RPMI8226 (cell line): ENCODE results near the gene SPAG9.
A peak's percentile ranks its signal among the peaks of the same experiment; 100 is the strongest.
"Not testable (repeated sequence)": the region's sequence is repeated elsewhere in the genome, so short reads cannot be mapped to it uniquely, and the experiment has no call there.

ENCODE experiments used
- DNase-seq: peaks from one replicate; pipeline ENCODE4 v3.0.0-alpha.2; 2015

The SPAG9 gene

DNA sequence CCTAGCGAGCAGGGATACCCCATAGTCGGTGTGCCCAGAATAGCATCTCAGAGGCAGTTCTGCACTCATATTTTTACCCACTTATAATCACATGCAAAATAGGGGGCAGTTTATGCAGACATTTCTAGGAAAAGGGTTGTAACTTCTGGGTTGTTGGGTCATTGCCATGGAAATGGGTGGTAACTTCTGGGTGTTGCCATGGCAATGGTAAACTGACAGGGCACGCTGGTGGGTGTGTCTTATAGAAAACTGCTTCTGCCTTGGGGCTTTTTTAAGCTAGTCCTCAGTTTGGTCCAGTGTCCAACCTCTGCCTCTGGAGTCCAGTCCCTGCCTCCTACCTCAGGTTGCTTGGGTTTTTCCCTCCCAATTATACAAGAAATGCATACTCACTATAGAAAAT is 7.4 kb upstream of the SPAG9 start:
- peak; percentile 48 for DNase-seq

DNA sequence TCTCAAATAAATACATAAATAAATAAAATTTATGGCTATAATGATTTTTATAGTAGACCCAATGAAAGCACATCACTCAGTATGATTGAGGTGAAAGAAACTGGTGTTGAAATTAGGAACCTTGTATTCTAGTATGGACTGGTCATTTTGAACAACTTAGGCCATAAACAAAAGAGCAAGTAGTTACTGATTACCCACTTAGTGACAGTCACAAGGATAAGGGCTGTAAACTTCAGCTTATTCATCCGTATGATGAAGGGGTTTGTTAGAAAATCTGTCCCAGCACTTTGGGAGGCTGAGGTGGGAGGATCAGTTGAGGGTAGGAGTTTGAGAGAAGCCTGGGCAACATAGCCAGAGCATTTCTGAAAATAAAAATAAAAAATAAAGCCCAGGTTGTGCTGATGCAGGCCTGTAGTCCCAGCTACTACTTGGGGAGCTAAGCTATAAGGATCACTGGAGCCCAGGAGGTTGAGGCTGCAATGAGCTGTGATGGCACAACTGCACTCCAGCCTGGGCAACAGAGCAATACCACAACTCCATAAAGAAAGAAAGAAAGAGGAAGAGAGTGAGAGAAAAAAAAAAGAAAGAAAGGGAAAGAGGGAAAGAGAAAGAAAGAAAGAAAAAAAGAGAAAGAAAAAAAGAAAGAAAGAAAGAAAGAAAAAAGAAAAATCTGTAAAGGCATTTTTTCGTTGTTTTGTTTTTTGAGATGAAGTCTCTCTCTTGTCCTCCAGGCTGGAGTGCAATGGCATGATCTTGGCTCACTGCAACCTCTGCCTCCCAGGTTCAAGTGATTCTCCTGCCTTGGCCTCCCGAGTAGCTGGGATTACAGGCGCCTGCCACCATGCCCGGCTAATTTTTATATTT is 4.2 kb upstream of the SPAG9 start:
- no peak for DNase-seq

DNA sequence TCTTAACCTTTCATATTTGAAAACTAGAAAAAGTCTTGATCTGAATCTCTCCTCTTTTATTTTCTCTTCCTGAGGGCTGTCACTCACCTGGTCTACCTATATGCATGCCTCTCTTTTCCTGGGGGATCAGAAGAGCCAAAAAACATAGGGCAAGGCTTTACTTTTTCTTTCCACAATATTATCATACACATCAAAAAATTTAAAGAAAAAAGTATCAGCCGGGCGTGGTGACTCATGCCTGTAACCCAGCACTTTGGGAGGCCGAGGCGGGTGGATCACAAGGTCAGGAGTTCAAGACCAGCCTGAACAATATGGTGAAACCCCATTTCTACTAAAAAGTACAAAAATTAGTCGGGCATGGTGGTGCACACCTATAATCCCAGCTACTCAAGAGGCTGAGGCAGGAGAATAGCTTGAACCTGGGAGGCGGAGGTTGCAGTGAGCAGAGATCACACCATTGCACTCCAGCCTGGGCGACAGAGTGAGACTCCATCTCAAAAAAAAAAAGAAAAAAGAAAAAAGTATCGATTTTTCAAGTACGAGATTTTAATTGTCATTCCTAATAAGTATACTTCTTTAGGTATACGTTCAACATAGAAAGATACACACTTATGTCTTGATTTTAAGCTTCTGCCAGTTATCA is 1.9 kb upstream of the SPAG9 start:
- DNase-seq = not testable (repeated sequence)

DNA sequence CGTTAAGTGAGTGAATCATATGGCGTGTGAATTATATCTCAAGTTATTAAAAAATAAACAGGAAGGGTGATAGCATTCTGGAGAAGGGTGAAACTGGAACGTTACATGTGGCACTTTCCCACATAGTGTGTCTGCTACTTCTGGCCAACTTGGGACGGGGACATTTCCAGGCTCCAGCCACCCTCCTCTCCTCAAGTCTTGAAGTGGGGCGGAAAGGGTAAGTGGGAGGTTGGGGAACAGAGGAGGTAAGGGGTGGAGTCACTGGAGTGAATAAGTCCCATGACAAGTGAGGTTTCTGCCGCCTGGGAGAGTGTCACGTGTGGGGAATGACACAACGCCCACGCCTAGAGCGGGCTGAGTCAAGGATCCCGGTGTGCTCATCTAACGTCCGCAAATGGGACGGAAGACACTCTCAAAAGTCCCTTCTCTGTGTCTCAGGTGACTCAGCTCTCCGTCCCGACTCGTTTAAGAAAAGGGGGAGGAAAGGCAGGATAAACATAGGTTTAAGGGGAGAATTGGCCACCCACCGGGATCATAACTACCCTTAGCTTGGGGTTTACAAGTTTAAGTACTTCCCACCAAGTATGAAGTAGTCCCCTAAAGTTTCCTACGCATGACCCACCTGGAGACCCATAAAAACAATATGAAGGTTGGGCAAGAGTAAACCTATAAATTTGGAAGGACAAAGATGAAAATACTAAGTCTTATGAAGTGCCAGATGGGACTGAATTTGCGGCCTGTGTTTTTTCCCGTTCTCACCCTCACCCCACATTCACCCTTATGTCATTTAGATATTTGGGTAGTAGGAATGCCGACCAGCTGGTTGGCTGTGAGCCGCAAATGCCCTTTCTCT is 1.2 kb upstream of the SPAG9 start:
- DNase-seq = peak; percentile 73

GRCh38 chr17:51120357-51120738 is 320 bp downstream of the SPAG9 start:
- DNase-seq = peak; percentile 61

DNA sequence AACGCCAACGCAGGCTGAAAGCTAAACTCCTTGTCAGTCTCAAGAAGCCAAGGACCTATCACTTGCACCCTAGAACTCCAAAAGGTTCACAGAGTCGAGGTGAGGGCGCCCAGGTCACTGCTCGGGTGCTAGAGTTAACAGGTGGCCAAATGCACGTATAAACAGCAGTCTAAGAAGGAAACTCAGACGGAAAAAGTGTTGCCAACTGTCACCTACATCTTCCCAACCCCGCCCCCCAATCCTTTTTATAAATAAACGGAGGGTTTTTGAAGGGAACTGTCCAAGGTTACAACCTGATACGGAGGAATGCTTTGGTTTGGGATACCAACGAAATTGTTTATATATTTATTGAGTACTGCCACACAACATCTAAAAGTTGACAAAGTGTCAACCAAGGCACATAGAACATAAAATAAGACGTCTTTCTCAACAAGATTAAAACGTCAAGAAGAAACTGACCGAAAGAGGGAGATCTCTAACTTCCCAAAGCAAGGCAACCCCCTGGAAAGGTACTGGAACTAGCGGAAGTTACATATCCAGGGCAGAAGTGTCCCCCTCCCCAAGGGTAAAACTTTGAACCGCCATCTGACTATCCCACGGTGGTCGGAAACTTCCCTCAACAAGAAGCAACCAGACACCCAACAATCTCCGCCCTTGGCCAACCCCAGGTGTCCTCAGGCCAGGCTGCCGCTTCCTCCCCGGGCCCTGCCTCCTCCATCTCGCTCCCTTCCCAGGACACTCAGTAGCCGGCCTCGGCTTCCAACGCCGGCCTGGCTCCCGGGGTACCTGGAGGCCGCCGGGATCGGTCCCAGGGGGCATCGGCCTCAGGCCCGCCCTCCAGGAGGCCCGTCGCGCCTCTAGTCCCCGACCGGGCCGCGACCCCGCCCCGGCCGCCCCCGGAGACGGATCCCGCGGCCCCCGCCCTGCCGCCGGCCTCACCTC is 982 bp downstream of the SPAG9 start:
- DNase-seq = peak; percentile 61

- DNase-seq = peak; percentile 87
Observed at GRCh38 chr17:51118330-51119195, 2.1 kb downstream of the SPAG9 start.

- DNase-seq = no peak
Observed at GRCh38 chr17:51115179-51115578, 5.5 kb downstream of the SPAG9 start.

DNA sequence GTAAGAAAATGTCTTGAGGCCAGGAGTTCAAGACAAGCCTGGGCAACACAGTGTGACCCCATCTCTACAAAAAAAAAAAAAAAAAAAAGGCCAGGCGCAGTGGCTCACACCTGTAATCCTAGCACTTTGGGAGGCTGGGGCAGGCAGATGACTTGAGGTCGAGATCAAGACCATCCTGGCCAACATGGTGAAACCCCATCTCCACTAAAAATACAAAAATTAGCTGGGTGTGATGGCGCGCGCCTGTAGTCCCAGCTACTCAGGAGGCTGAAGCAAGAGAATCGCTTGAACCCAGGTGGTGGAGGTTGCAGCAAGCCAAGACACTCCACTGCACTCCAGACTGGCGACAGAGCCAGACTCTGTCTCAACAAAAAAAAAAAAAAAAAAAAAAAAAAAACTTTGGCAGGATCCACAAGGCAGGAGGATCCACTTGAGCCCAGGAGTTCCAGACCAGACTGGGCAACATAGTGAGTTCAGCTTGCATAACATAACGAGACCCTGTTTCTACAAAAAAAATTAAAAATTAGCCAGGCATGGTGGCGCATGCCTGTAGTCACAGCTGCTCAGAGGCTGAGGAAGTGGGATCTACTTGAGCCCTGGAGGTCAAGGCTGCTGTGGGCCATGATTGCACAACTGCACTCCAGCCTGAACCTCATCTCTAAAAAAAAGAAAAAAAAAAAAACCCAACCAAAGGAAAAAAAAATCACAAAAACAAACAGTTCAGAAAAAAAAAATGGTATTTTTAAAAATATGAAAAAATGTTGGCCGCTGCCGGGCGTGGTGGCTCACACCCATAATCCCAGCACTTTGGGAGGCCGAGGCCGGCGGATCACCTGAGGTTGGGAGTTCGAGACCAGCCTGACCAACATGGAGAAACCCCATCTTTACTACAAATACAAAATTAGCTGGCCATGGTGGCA is 8.1 kb downstream of the SPAG9 start:
- DNase-seq = not testable (repeated sequence)

DNA sequence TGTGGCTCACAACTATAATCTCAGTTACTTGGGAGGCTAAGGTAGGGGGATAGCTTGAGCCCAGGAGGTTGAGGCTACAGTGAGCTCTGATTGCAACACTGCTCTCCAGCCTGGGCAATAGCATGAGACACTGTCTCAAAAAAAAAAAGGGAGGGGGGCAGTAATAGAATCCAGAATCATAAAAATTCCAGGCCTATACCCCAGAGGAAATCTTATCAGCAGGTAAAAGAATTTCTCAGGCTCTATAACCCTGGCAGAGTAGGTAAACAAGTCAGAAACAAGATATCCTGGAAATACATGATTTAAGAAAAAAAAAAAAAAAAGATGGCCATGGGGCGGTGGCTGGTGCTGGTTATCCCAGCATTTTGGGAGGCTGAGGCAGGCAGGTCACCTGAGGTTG is 12.9 kb downstream of the SPAG9 start:
- no peak for DNase-seq

DNA sequence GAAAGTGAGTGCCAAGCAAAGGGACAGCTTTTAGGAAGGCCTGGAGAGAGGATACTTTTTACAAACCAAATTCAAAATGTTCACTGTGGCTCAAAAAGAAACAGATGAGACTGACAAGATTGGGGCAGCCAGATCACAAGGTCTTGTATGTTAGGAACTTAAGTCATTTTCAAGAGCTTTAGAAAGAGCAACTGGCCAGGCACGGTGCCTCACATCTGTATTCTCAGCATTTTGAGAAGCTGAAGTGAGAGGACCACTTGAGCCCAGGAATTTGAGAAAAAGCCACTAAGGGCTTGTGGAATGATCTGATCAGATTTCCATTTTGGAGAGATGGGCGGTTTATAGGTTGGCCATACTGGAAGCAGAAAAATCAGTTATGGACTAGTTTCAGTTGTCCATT is 17.2 kb downstream of the SPAG9 start:
- DNase-seq = no peak

GRCh38 chr17:51103050-51103449 is 17.6 kb downstream of the SPAG9 start:
- DNase-seq = no peak

DNA sequence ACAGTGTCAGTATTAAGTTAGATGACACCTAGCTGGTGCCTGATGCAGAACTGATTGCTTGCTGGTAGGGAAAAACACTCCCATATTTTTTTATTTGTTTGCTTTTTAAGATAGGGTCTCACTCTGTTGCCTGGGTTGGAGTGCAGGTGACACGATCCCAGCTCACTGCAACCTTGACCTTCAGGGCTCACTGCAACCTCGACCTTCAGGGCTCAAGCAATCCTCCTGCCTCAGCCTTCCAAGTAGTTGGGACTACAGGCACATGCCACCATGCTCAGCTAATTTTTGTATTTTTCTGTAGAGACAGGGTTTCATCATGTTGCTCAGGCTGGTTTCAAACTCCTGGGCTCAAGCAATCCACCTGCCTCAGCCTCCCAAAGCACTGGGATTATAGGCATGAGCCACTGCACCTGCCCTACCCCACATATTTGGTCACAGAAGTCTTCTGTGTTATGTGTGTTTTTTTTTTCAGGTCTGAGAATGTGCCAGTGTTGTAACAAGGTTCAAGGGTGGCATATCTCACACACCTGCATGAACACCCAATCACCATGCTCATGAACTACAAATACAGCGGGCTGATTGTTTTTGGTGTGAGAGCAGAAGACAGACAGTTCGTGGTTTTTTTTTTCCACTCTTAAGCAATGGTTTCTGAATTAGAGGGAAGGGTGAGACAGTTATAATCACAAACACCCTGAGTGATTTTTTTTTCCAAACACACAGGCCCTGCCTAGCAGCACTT is 22.8 kb downstream of the SPAG9 start:
- DNase-seq = no peak

- DNase-seq = no peak
Observed at GRCh38 chr17:51091635-51092034, 29.0 kb downstream of the SPAG9 start.

- not testable (repeated sequence) for DNase-seq
Observed at GRCh38 chr17:51088868-51089267, 31.8 kb downstream of the SPAG9 start.

DNA sequence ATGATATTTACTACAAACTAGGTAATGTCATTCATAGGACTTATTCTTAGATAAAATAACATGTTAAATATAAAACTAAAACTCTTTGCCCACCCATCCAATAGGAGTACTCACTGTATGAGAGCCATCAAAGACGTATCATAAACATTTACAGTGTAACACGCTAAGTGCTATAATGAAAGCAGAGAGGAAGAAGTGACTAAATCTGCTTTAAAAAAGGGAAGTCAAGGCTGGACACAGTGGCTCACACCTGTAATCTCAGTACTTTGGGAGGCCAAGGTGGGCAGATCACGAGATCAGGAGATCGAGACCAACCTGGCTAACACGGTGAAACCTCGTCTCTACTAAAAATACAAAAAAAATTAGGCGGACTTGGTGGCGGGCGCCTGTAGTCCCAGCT is 32.4 kb downstream of the SPAG9 start:
- no peak for DNase-seq

DNA sequence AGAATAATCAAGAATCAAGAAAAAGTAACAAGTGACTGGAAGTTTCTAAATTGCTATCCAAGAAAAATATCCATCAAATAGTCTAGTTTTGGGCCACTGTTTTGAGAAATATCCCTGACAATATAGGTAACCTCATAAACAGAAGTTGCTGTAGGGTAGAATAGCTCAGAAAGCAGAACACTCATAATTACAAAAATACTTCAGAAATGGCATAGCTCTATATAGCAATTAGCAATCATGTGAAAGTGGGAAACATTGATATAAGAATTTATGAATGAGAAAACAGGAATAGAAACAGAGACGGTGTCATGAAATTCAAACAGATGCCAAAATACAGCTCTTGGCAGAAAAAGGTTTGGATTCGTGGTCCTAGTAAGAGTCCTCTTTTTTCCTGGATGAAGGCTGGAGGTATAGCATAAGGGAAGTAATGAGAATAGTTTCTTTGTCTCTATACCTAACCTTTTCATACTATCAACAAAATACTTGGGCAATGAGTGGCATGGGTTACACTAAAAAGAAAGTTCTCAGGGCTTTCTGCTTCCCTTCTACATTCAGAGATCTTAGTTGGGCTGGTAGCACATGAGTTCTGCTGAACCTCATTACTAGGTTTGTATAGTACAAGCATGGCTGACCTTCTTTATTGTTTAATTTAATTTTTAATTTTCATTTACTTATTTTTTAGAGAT is 33.5 kb downstream of the SPAG9 start:
- no peak for DNase-seq

GRCh38 chr17:51085150-51085805 is 35.4 kb downstream of the SPAG9 start:
- DNase-seq = no peak
